ENCODE data around the gene EPHB2.

Gene EPHB2

GRCh38 chr1:22787636-22788035 lies 77.0 kb downstream of the EPHB2 start:
- TF ChIP-seq TCF12 (IDR thresholded peaks at IDR 0.05; ENCODE audit: low read depth) = no peak
- no peak for TF ChIP-seq RAD21 (IDR thresholded peaks at IDR 0.05; ENCODE audit: low read depth)
- TF ChIP-seq TAF1 (IDR thresholded peaks at IDR 0.05; ENCODE audit: low read depth) = no peak
- no peak for TF ChIP-seq TEAD4 (IDR thresholded peaks at IDR 0.05)
- TF ChIP-seq YY1 (IDR thresholded peaks at IDR 0.05; ENCODE audit: low read depth) = no peak
- no peak for TF ChIP-seq NFIC (IDR thresholded peaks at IDR 0.05)
- no peak for TF ChIP-seq CEBPB (IDR thresholded peaks at IDR 0.05)
- TF ChIP-seq USF1 (IDR thresholded peaks at IDR 0.05) = no peak
- TF ChIP-seq FOXM1 (IDR thresholded peaks at IDR 0.05; ENCODE audit: borderline replicate concordance, low read depth) = no peak
- no peak for TF ChIP-seq EGR1 (IDR thresholded peaks at IDR 0.05)
- TF ChIP-seq ZBTB7A (IDR thresholded peaks at IDR 0.05; ENCODE audit: low read depth) = no peak

DNA sequence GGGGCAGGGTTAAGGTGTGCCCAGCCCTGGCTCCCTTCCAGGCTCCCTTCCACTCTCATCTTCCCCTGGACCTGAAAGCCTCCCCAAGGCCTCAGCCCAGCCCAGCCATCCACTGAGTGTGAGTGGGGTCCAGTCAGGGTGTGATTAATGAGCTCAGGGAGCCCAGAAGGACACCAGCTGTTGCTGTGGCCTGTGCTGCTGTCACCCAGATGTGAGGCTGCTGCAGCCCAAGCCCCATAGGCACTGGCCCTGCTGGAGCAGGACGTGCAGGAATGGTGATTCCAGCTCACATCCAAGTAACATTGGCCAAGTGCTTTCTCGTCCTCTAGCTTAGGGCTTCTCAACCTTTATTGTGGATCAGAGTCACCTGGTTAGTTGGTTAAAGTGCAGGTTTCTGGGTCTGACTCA lies 77.6 kb downstream of the EPHB2 start:
- no peak for TF ChIP-seq EGR1 (IDR thresholded peaks at IDR 0.05)
- no peak for TF ChIP-seq RAD21 (IDR thresholded peaks at IDR 0.05; ENCODE audit: low read depth)
- no peak for TF ChIP-seq CREB1 (IDR thresholded peaks at IDR 0.05; ENCODE audit: low read depth)

DNA sequence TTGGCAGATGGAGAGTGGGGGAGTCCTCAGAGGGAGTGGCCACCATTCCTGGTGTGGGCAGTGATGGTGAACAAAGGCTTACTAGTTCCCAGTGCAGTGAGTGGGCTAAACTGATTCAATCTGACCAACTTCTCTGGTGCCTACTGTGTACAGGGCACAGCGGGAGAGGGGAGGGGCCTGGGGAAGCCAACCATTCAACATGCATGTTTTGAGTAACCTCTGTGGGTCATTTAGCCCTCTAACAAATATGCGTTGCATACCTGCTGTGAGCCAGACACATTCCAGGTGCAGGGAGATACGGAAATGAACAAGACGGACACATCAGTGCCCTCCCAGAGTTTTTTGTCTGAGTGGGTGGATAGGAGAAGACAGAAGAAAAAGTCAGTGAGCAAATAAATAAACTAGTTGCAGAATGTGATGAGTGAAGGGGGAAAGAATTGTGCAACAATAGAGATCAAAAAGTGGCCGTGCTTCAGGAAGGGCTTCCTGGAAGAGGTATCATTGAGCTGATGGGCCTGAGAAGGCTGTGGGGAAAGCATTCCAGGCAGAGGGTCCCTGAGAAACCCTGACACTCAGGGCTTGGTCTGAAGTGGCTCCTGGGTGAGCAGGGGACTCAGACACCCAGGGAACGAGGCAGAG lies 78.8 kb downstream of the EPHB2 start:
- peak; percentile 94 for TF ChIP-seq FOXM1 (IDR thresholded peaks at IDR 0.05; ENCODE audit: borderline replicate concordance, low read depth)
- no peak; the same call in 1 of the 2 replicates for TF ChIP-seq YY1 (IDR thresholded peaks at IDR 0.05; ENCODE audit: low read depth)
- peak; percentile 64 for TF ChIP-seq MAX (IDR thresholded peaks at IDR 0.05)
- TF ChIP-seq TAF1 (IDR thresholded peaks at IDR 0.05; ENCODE audit: low read depth) = no peak
- TF ChIP-seq EP300 (IDR thresholded peaks at IDR 0.05; ENCODE audit: borderline replicate concordance) = peak; percentile 95
- TF ChIP-seq RAD21 (IDR thresholded peaks at IDR 0.05; ENCODE audit: low read depth) = peak; percentile 19
- TF ChIP-seq ZBTB7A (IDR thresholded peaks at IDR 0.05; ENCODE audit: low read depth) = peak; percentile 70; the same call in 1 of the 2 replicates
- peak; percentile 80; the same call in 1 of the 2 replicates for TF ChIP-seq NFIC (IDR thresholded peaks at IDR 0.05)
- peak; percentile 99 for TF ChIP-seq TEAD4 (IDR thresholded peaks at IDR 0.05)
- no peak for TF ChIP-seq USF1 (IDR thresholded peaks at IDR 0.05)
- peak; percentile 98 for TF ChIP-seq TCF12 (IDR thresholded peaks at IDR 0.05; ENCODE audit: low read depth)
- TF ChIP-seq EGR1 (IDR thresholded peaks at IDR 0.05) = peak; percentile 72; the same call in 1 of the 2 replicates
- TF ChIP-seq REST (IDR thresholded peaks at IDR 0.05; ENCODE audit: low read depth) = no peak
- TF ChIP-seq CEBPB (IDR thresholded peaks at IDR 0.05) = peak; percentile 84
- TF ChIP-seq CREB1 (IDR thresholded peaks at IDR 0.05; ENCODE audit: low read depth) = 0 out of 2 replicates have a peak, but pooled peaks have one; percentile 42

- TF ChIP-seq MAX (IDR thresholded peaks at IDR 0.05) (peak; percentile 24; the same call in 1 of the 2 replicates), ZBTB7A (IDR thresholded peaks at IDR 0.05; ENCODE audit: low read depth) (no peak), NFIC (IDR thresholded peaks at IDR 0.05) (peak; percentile 78), TEAD4 (IDR thresholded peaks at IDR 0.05) (peak; percentile 93), RAD21 (IDR thresholded peaks at IDR 0.05; ENCODE audit: low read depth) (peak; percentile 25; the same call in 1 of the 2 replicates), EGR1 (IDR thresholded peaks at IDR 0.05) (no peak), TAF1 (IDR thresholded peaks at IDR 0.05; ENCODE audit: low read depth) (no peak; the same call in 1 of the 2 replicates), USF1 (IDR thresholded peaks at IDR 0.05) (no peak), FOXM1 (IDR thresholded peaks at IDR 0.05; ENCODE audit: borderline replicate concordance, low read depth) (no peak), CREB1 (IDR thresholded peaks at IDR 0.05; ENCODE audit: low read depth) (no peak), REST (IDR thresholded peaks at IDR 0.05; ENCODE audit: low read depth) (no peak), YY1 (IDR thresholded peaks at IDR 0.05; ENCODE audit: low read depth) (0 out of 2 replicates have a peak, but pooled peaks have one; percentile 22), TCF12 (IDR thresholded peaks at IDR 0.05; ENCODE audit: low read depth) (peak; percentile 82), EP300 (IDR thresholded peaks at IDR 0.05; ENCODE audit: borderline replicate concordance) (peak; percentile 79), CEBPB (IDR thresholded peaks at IDR 0.05) (no peak)
Observed at GRCh38 chr1:22790232-22791008, 79.8 kb downstream of the EPHB2 start.

Measured in Ishikawa (cell line).